Measurements from ENCODE around the gene RPL38.

RPL38 gene

DNA sequence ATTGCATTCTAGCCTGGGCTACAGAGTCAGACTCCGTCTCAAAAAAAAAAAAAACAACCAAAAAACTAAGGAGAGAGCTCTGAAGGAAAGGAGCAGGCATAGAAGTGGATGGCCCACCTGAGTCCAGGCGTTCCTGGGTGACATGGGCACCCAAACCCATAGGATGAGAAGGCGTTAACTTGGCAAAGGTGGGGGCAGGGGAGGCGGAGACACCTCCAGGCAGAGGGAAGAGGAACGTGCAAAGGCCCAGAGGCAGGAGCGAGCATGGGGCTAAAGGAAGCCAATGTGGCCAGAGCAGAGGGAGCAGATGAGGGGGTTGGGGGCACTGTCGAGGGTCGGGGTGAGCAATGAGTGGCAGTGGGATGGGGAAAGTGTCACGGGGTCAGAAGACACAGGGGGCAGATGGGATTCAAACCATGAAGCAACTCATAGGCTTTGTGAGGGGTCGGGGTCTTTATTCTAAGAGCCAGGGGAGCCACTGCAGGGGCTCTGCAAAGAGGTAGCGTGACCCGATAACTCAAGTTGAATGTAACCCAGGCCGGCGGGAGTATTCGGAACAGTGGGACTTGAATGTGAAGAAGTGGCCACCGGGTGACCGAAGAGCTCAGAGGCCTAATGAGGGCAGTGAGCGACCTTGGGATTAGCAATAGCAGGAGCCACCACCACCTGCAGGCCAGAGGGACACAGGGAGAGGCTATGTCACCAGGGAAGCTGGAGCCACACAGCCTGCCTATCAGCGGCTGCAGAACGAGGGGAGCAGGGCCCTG lies 21.7 kb downstream of the RPL38 start:
- no peak for DNase-seq (ENCODE audit: low read depth, low spot score)

DNA sequence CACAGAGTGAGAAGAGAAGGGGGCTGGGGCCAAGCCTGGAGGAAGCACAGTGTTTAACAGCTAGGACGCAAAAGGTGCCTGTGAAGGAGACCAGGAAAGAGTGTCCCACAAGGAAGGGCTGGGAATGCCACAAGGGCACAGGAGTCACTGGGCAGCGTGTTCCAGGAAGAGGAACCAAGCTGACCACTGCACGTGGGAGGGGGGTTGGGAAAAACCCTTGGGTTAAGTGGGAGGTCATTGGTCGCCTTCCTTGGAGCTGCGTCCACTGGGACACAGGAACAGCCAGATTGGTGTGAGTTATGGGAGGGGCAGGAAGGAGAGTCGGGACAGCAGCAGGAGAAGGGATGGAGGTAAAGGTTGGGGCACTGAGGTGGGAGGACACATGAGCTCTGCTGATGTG lies 22.8 kb downstream of the RPL38 start:
- no peak for DNase-seq (ENCODE audit: low read depth, low spot score)

DNA sequence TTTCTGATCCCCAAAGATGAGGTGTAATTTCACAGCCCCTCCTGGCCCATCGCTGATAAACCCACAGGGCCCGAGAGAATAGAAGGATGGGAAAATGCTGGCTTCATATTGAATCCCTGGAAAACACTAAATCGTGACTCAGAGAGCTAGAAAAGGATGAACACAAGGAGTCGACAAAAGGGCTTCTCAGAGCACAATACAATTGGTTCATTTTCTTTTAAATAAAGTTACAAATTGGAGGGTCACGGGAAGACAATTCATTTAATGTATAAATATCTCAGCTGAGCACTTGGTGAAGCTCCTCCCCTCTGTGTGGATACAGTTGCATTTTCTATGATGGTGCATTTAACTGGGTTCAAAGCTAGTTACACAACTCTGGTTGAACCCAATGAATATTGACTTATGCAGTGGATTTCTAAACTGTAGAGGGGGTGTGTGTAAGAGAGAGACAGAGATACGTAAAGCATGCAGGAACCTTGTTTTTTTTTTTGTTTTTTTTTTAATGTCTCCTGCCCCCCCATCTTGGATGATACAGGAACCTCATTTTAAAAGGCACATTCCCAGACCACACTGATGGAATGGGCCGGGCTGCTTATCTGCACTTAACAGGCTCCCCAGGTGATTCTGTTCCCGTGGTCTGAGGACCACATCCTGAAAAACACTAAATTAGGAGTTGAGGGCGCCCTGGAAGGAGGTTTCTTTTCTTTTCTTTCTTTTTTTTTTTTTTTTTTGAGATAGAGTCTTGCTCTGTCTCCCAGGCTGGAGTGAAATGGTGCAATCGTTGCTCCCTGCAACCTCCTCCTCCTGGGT lies 24.0 kb downstream of the RPL38 start:
- no peak for DNase-seq (ENCODE audit: low read depth, low spot score)

DNA sequence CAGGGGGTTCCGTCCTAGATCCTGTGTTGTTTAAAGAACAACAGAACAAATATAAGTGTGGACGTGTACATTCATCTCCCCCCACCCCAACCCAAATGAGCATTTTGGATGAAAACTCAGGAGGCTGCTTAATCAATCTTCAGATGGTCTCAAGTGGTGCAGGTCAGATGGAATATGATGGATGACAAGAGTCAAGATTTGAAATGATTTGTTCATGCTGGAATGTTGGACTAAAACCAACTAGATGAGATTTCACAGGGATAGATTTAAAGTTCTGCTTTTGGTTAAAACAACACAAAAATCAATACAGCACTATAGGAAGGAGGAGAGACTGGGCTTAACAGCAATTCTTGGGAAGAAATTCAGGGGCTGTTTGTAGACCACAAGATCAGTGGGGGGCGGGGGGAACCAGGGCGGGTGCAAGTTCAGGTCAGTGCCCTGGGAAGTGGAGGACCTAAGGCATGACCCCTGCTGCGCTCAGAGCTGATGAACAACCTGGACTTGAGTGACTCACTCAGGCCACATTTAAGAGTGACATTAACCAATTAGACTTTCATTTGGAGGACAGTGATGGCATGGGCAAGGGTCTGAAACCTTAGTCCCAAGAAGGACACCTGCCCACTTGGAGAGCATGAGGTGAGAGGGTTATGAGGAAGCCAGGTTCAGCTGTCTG lies 25.0 kb downstream of the RPL38 start:
- DNase-seq (ENCODE audit: low read depth, low spot score): no peak

DNA sequence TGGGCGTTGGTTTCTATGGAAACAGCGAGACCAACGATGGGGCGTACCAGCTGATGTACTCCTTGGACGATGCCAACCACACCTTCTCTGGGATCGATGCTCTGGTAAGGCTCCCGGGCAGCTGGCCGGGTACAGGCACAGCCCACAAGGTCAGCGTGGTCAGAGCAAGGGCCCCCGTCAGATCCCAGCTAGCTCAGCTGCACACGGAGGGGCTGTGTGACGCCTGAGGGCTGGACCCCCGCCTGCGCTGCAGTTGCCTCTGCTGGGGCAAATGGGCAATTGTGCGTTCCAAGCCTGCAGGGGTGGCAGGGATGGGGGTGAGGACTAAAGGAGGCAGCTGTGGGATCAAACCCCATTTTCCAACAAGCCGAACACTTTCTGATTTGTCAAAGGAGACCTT lies 27.4 kb downstream of the RPL38 start:
- no peak for DNase-seq (ENCODE audit: low read depth, low spot score)

DNA sequence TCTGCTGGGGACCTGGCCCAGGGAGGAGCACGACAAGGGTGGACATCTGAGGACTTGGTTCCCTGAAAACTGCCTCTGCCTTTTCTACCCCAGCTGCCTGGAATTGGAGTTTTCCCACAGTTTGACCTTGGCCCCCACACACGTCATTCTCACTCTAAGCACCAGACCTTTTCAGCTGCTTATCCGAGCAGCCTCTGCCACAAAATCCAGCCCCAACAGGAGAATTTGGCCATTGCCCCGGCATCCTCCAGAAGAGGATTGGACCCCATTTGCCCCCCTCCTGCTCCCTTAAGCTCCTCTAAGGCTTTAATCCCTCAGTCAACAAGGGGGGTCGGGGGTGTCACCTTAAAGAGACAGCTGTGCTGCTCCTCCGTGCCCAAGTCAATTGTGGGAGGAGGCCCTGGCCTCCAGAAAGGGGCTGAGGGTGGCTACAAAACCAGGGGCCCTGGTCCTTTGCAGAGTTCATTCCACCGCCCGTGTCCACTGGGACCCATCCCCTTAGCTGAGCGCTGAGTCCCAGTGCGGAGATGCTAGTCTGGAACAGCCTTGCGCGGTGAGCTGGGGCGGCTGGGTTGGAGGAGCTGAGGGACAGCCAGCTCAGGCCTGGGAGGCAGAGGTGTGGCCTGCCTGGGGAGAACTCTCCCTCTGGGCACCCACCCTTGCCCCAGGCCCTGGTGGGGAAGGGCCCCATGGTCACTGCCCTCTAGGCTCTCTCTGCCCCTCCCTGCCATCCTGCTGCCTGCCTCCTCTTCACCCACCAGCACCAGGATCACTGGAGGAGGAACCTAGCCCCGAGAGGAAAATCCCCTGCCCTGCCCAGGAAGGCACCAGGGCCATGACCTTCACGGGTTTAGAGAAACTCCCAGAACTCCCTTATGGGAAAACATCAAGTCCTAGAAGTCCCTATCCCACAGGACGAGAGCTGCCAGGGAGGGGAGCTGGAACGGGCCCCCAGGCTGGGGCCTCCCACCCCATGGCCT lies 28.7 kb downstream of the RPL38 start:
- no peak for DNase-seq (ENCODE audit: low read depth, low spot score)

DNA sequence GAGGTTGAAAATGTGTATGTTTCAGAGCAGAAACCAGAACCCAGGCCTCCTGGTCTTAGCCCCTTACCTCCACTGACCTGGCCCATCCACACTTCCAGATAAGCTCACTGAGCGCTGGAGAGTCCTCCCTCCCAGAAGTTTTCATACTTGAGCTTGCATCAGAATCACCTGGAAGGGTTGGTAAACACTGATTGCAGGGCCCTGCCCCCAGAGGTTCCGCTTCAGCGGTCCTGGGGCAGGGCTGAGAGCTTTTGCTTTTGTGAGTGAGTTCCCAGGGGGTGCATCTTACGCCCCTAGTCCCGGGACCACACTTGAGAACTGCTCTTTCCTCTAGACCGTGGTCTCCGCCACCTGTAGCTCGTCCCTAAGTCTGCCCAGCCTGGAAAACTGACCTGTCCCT lies 30.5 kb downstream of the RPL38 start:
- no peak for DNase-seq (ENCODE audit: low read depth, low spot score)

DNA sequence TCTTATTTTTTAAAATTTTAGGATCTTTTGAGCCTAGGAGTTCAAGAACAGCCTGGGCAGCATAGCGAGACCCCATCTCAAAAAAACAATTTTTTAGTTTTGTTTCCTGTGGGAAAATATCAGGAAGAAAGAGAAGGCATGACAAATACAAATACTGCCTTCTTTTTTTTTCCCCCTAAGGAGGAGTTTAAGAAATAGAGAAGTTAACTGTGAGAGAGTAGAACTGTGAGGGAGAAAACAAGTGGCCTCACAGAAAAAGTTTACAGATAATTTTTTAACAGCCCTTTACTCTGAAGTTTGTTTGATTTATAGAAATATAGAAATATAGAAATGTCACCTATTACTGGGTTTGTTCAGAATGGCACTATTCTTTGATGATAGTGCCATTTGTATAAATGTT lies 31.0 kb downstream of the RPL38 start:
- DNase-seq (ENCODE audit: low read depth, low spot score): no peak

DNA sequence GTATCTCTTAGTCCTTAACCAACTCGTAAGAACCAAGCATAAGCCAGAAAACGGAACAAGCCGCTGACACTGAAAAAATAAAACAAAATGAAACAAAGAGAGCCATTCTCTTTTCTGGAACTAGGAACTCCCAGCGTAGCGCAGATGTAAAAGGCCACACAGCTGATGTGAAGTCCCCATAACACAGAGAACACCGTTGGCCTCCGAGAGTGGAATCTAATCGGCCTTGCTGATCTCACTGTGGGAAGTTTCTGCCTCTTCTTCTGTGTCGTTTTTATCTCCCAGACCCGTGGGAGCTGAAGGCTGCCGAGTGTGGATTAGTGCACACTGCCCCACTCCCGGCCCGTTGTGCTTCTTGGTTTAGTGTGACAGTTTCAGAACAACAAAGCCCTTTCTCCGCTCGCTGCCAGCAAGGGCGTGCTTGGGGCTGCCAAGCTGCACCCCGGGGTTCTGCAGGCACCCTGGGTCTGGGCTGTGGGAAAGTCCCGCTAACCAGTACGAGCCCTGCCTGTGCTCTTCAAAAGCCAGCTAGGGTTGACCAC lies 31.6 kb downstream of the RPL38 start:
- DNase-seq (ENCODE audit: low read depth, low spot score): no peak

DNA sequence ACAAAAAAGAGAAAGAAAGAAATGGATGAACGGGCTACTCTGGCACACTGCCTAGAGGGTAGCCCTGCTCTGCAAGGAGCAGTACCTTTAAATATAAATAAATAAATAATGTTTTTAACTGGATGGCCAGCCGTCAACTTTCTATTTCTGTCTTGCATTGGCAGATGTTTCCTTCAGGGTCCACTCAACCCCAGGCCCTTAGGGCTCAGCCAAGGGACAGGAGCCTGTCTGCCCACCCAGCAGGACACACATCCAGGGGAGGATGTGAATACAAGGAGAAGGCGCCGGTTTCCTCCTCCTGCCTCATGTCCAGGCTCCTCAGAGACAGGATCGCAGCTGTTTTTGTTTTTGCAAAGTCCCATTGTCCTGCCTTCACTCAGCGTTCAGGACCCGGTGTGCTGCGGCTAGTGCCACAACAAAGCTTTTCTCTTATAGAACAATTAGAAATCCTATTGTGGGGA lies 32.5 kb downstream of the RPL38 start:
- DNase-seq (ENCODE audit: low read depth, low spot score): no peak

DNA sequence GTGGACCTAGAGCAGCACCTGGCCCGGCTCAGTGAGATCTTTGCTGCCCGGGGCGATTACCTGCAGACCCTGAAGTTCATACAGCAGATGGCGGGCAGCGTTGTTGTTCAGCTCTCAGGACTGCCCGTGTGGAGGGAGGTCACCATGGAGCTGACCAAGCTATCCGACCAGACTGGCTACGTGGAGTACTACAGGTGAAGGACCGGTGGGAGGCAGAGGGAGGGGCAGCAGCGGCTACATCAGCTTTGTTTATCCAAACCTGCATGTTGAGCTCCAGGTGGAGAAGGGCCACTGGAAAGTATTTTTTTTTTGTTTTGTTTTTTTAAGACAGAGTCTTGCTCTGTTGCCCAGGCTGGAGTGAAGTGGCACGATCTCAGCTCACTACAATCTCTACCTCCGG lies 33.8 kb downstream of the RPL38 start:
- DNase-seq (ENCODE audit: low read depth, low spot score): no peak

DNA sequence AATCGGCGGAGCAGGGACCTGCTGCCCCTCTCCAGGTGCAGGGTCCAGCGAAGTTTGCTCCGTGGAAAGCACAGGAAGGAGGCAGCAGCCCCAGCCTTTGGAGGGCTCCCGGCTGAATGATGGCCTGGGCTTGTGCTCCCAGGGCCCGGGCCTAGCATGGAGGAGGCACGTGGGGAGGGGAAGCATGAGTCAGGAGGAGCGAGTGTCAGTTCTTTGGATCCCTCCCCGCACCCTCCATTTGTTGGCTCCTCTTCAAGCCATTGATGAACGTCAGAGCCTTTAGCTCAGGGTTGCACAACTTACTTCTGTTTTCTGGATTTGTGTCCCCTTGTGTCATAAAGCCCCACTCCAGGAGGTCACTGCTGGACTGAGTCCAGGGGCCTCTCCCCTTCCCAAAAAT lies 35.7 kb downstream of the RPL38 start:
- DNase-seq (ENCODE audit: low read depth, low spot score): no peak

DNA sequence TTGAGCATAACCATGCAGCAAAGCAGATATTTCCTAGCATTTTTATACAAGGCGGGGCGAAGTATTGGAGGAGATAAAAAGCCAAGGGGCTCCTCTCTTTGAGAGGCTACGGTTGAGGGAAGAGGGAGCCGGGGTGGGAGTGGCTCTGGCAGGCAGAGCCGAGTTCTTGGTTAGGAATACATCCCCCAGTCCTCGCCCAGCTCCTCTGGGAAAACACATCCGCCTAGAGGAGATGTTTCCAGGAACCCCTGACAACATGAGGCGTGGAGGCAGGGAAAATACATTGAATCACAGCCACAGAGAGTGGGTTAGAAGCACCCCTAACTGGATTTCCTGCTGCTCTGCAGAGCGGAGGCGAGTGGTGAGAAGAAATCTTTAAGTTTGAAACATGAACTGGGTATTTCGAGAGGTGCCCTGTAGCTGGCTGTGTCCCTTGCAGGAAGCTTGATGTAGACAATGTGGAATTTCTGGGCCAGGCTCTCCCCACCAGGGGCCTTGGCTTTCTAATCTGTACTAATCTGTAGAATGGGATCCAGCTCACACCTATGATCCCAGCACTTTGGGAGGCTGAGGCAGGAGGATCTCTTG lies 37.2 kb downstream of the RPL38 start:
- no peak for DNase-seq (ENCODE audit: low read depth, low spot score)

DNA sequence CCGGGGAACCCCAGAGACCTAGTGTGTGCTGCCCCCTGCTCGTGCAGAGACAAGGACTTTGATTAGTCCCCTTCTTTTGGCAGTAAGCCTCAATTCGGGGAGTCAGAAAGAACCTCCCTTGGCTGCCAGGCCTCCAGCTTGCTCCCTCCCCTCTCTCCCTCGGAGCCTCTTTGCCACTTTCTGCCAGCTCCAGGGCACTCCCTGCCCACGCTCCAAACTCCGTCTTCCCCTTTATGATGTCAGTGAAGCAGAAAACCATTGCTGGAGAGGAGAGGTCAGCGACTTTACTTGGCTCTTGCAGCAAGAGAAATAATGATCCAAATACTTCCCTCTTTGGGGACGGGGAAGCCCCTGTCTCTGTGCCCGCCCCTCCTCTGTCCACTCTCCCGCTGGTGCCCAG lies 38.0 kb downstream of the RPL38 start:
- DNase-seq (ENCODE audit: low read depth, low spot score): no peak

DNA sequence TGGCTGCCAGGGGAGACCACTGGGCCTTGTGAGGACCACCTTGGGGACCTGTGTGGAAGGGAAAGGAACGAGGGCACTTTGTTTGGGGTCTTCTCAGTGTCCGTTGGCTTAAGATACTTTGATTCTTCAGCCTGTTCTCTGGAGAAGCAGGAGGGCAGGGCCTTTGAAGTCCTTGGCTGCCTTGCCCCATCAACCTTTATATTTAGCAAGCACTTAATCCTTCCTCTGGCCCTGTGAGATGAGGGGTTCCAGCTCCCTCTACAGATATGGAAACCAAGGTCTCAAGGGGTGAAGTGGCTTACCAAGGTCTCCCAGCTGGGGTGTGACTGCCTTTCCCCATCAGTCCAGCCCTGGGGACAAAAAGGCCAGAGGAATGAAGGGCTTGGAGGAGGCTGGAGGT lies 38.4 kb downstream of the RPL38 start:
- no peak for DNase-seq (ENCODE audit: low read depth, low spot score)

DNA sequence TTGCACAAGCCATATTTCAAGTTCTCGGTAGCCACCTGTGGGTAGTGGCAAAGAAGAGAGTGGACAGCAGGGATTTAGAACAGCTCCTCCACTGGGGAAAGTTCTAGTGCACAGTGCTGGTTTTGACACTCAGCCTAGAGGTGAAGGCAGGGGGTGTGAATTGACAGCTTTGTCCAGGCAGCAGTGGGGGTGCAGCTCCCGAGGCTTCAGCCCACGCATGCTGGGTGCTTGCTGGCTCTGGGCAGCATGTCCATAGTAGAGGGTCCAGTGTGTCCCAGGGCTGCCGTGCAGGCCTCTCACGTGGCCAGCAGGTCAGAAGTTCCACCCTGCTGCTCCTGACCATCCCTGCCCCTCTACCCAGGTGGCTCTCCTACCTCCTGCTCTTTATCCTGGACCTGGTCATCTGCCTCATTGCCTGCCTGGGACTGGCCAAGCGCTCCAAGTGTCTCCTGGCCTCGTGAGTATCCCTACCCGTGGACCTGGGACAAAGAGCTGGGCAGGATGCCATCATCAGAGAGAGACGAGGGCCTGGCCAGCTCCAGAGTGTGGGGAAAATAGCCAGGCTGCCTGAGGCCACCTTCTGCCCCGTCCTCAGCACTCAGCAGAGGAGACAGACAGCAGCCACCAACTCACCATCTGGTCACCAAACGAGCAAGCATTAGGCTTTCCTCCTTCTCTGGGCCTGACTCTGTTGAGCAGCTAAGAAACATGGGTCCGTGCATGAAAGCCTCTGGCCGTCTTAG lies 39.7 kb downstream of the RPL38 start:
- DNase-seq (ENCODE audit: low read depth, low spot score): no peak

DNA sequence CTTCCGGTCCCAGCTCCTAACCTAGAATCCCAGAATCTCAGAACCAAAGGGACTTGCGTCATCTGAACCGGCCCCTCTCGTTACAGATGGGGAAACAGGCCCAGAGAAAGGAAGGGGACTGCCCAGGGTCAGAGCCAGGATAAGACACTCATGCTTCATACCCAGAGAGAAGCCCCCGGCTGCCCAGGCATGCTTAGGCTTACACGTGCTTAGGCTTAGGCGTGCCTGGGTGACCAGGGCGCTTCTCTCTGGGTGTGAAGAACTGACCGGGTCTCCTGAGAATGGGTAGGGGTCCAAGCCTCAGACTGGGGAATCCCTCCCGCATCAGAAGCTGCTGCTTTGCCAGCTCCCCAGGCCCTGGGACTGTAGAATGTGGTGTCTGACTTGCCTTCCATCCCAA lies 40.6 kb downstream of the RPL38 start:
- DNase-seq (ENCODE audit: low read depth, low spot score): no peak

DNA sequence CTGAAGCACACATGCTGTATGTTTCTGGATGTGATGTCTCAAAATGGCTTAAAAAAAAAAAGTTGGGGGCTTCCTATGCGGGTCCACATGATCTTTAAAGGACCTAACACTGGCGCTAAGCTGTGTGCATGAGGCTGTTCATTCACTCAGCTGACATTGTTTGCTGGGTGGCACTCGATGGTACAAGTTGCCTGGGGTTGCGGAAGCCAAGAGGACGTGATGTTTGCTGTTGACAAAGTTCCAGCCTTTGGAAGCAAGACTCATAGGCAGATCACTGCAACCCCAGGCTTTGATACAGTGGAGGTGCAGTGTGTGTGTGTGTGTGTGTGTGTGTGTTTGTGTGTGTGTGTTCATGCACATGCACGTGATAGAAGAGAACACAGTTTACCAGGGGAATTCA lies 41.1 kb downstream of the RPL38 start:
- no peak for DNase-seq (ENCODE audit: low read depth, low spot score)

DNA sequence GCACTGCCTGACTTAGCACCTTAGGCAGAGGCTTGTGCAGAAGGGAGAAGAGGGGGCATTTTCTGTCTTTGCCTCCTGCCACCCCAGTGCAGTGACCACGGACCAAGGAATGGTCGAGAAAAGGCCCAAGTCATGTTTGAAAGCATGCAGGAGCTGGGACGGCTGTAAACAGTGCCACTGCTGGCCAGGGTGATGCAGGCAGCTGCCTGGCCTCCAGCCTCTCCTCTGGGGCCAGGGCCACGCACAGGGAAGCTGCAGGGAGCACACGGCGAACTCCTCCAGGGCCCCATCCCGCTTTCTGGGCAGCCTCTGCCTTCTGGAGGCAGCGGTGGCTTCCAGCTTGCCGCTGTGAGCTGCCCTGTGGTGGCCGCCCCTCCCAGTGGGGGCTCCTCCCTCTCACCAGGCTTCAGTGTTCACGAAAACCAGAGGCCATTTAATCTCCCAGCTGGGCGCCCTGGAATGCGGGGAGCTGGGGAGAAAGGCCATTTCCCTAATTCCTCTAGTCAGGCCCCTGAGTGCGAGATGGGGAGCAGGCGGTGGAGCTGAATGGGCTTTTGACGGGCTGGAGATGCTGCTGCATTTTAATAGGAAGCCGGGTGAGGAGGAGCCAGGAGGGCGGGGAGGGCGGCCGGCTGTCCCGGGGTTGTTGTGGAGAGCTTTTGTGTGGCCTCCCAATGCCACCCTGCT lies 41.8 kb downstream of the RPL38 start:
- DNase-seq (ENCODE audit: low read depth, low spot score): no peak
